DOHH2 (cell line): ENCODE data around the gene CTPS2.

Source experiments
- H3F3A ChIP-seq: fragments of 200-600 bp; sonication (generic), shearing (Covaris generic); 2 replicates; pipeline ENCODE4 v1.6.0; 2016; ENCODE audit warnings: antibody characterized with exemption, mild to moderate bottlenecking; ENCODE audit not compliant: control insufficient read depth, insufficient read depth
- H3K27ac ChIP-seq: fragments of 200-600 bp; sonication (generic); 2 replicates; pipeline ENCODE4 v1.5.1; 2014; ENCODE audit warnings: low read depth, mild to moderate bottlenecking, low read length, moderate library complexity
- H3K27me3 ChIP-seq: fragments of 200-600 bp; sonication (generic); 2 replicates; pipeline ENCODE4 v1.6.1; 2014; ENCODE audit warnings: mild to moderate bottlenecking, low read length, mixed read lengths; ENCODE audit not compliant: control insufficient read depth
- H3K36me3 ChIP-seq: fragments of 200-600 bp; sonication (generic); 2 replicates; pipeline ENCODE4 v1.6.1; 2014; ENCODE audit warnings: mild to moderate bottlenecking, low read length, moderate library complexity, mixed read lengths; ENCODE audit not compliant: control insufficient read depth
- H3K4me1 ChIP-seq: fragments of 200-600 bp; sonication (generic); 2 replicates; pipeline ENCODE4 v1.6.1; 2014; ENCODE audit warnings: mild to moderate bottlenecking, low read length, mixed read lengths; ENCODE audit not compliant: control insufficient read depth
- H3K4me2 ChIP-seq: fragments of 200-600 bp; sonication (generic); 2 replicates; pipeline ENCODE4 v1.6.0; 2014; ENCODE audit warnings: mild to moderate bottlenecking, low read length, moderate library complexity
- H3K4me3 ChIP-seq: fragments of 200-600 bp; sonication (generic); 2 replicates; pipeline ENCODE4 v1.5.1; 2014; ENCODE audit warnings: mild to moderate bottlenecking, low read length, mixed read lengths
- H3K79me2 ChIP-seq: fragments of 200-600 bp; sonication (generic); 2 replicates; pipeline ENCODE4 v1.6.1; 2014; ENCODE audit warnings: mild to moderate bottlenecking, low read length, mixed read lengths; ENCODE audit not compliant: control insufficient read depth
- H3K9me2 ChIP-seq: fragments of 200-600 bp; sonication (generic); replicated peaks from 2 replicates; pipeline ENCODE4 v1.6.1; 2014; ENCODE audit warnings: mild to moderate bottlenecking, low read length, mixed read lengths; ENCODE audit not compliant: control insufficient read depth
- H3K9me3 ChIP-seq: fragments of 200-600 bp; sonication (generic); 2 replicates; pipeline ENCODE4 v1.6.1; 2014; ENCODE audit warnings: antibody characterized with exemption, low read length, mixed read lengths; ENCODE audit not compliant: control insufficient read depth, insufficient read depth
- H4K20me1 ChIP-seq: fragments of 200-600 bp; sonication (generic); 2 replicates; pipeline ENCODE4 v1.6.0; 2014; ENCODE audit warnings: low read depth, mild to moderate bottlenecking, antibody characterized with exemption, low read length, moderate library complexity; ENCODE audit not compliant: control insufficient read depth, insufficient read depth
- CTCF ChIP-seq: fragments of 200-600 bp; sonication (generic); IDR thresholded peaks from one replicate; pipeline ENCODE4 v1.5.1; 2014; ENCODE audit warnings: antibody characterized with exemption, mild to moderate bottlenecking, low read depth, low read length; ENCODE audit not compliant: poor library complexity, severe bottlenecking
- EZH2phosphoT487 ChIP-seq: fragments of 200-600 bp; sonication (generic); IDR thresholded peaks from 2 replicates; pipeline ENCODE4 v1.6.1; 2017; ENCODE audit warnings: borderline replicate concordance, mild to moderate bottlenecking, antibody characterized with exemption, low read length, moderate library complexity, mixed read lengths

CTPS2 gene

GRCh38 chrX:16601885-16602284 is 110.6 kb downstream of the CTPS2 start:
- H3K9me3 ChIP-seq, result no peaks in the 10 kb centered on the region
- H3K9me2 ChIP-seq, result no peaks in the 10 kb centered on the region
- no peaks in the 10 kb centered on the region for H3K27me3 ChIP-seq
- no peak overlapping the region for H3K4me3 ChIP-seq
- no peak overlapping the region for H3K4me2 ChIP-seq
- H3K36me3 ChIP-seq, result peaks cover 4% of the 10 kb centered on the region
- no peaks in the 10 kb centered on the region for H4K20me1 ChIP-seq
- H3K27ac ChIP-seq, result no peak overlapping the region
- no peaks in the 10 kb centered on the region for H3K79me2 ChIP-seq
- H3F3A ChIP-seq, result no peaks in the 10 kb centered on the region
- TF ChIP-seq EZH2phosphoT487, result no peak
- no peak for TF ChIP-seq CTCF
- H3K4me1 ChIP-seq, result peaks cover 14% of the 10 kb centered on the region

GRCh38 chrX:16594490-16594889 is 118.0 kb downstream of the CTPS2 start:
- peaks cover 22% of the 10 kb centered on the region for H3K36me3 ChIP-seq
- no peaks in the 10 kb centered on the region for H3K27me3 ChIP-seq
- no peak overlapping the region for H3K4me2 ChIP-seq
- no peaks in the 10 kb centered on the region for H3F3A ChIP-seq
- no peaks in the 10 kb centered on the region for H3K79me2 ChIP-seq
- H4K20me1 ChIP-seq, result no peaks in the 10 kb centered on the region
- H3K9me2 ChIP-seq, result no peaks in the 10 kb centered on the region
- no peaks in the 10 kb centered on the region for H3K4me1 ChIP-seq
- H3K27ac ChIP-seq, result no peak overlapping the region
- no peaks in the 10 kb centered on the region for H3K9me3 ChIP-seq
- no peak overlapping the region for H3K4me3 ChIP-seq
- TF ChIP-seq CTCF (no peak), EZH2phosphoT487 (no peak)

GRCh38 chrX:16593801-16594200 is 118.7 kb downstream of the CTPS2 start:
- Histone ChIP-seq H3K4me1 (no peaks in the 10 kb centered on the region), H3K4me2 (no peak overlapping the region), H3K4me3 (no peak overlapping the region), H4K20me1 (no peaks in the 10 kb centered on the region), H3K9me3 (no peaks in the 10 kb centered on the region), H3F3A (no peaks in the 10 kb centered on the region), H3K9me2 (no peaks in the 10 kb centered on the region), H3K79me2 (no peaks in the 10 kb centered on the region), H3K36me3 (peaks cover 25% of the 10 kb centered on the region), H3K27me3 (no peaks in the 10 kb centered on the region), H3K27ac (no peak overlapping the region)
- TF ChIP-seq EZH2phosphoT487, result no peak
- no peak for TF ChIP-seq CTCF
